Inflammatory macrophage (primary cell): ENCODE data around the gene TENT4B.
"Not testable (repeated sequence)": the region's sequence is repeated elsewhere in the genome, so short reads cannot be mapped to it uniquely, and the experiment has no call there.

ENCODE experiments used
- DNase-seq, 2 donors: peaks; one replicate each; pipeline ENCODE4 v3.0.0-alpha.2; 2020 to 2022
- total RNA-seq, 18 experiments: gene quantifications; one replicate each; lab custom pipeline; 2026; ENCODE audit warnings: mixed read lengths in 6 of 18, inconsistent platforms in 2 of 18; lab: John Stamatoyannopoulos, UW

The TENT4B gene
- total RNA-seq, result 21.4 to 50.3 (median 34.9) reads per million in 18 experiments

DNA sequence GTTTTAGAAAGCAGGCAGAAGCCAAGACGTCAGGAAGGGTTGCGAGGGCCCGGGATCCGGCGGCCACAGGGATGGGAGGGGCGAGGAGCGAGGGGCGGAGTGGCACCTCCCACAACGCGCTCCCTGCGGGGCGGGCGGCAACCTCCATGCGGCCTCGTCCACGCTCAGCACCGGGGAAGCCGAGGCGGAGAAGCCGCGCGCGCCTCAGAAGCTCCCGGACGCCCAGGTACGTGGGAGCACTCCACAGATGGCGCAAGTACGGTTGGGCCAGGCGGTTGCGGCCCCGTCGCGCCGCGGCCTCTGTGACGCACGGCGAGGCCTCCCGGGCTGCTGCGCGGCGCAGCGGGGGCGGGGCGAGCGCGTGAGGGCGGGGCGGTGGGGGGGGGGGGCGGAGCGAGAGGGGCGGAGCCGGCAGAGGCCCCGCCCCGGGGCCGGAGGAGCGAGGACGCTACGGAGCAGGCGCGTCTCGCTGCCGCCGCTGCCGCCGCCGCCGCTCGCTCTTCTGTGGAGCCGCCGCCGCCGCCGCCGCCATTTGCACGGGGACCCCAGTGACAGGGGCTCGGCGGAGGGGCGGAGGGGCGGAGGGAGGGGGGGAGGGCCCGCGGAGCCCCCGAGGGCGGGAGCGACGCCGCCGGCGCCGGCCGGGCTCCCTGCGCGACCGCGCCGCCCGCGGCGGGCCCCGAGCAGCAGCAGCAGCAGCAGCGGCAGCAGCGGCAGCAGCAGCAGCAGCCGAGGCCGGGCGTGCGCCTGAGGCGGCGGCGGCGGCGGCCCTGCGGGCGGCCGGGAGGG lies at the start of gene TENT4B:
Gene TENT4B (plus strand): TSS at position 500 of the 789 bp plus-strand sequence. CDS start 316 bp downstream, outside the sequence.
- peak; percentile 79 to 89 for DNase-seq

DNA sequence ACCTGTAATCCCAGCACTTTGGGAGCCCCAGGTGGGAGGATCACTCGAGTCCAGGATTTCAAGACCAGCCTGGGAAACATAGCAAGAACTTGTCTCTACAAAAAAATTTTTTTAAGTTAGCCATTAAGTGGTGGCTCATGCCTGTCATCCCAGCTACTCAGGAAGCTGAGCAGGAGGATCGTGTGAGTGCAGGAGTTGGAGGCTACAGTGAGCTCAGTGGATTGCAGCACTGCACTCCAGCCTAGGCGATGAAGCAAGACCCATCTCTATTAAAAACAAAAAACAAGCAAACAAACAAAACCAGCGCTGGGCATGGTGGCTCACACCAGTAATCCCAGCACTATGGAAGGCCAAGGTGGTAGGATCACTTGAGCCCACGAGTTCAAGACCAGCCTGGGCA lies 49.3 kb upstream of the TENT4B start:
- DNase-seq, result peak; percentile 53 to 83

DNA sequence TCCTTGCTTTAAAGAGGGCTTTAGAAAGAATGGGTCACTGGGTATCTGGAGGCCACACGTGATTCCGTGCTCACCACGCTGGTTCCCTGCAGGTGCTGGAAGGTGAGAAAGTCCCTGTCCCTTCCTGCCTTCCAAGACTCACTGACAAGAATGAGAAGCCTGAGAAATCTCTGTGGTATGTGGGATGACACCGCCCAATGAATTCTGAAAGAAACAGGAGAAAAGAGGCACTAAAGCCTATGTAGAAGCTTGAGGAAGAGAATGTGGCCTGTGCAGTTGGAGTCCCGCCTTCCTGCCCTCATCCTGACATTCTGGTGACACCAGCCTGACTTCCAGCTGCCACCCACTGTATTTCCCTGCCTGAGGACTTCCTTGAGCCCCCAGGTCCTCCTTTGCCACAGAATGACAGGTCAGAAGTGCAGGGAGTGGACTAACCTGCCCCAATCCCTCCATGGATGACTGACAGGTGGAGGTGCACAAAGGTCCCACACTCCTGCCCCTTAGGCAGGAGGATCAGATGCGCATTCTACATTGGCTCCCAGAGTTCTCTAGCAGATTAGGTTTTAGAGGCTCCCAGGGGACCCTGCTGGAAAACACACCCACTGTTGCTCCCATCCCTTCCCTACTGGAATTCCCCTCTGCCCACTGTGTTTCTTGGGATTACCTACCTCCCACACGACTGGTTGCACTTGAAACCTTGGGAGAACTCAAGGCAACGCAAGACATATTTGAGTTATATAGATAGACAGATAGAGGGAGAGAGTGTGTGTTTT lies 38.6 kb upstream of the TENT4B start:
- peak in 1 of 2 donors; percentile 23 for DNase-seq

DNA sequence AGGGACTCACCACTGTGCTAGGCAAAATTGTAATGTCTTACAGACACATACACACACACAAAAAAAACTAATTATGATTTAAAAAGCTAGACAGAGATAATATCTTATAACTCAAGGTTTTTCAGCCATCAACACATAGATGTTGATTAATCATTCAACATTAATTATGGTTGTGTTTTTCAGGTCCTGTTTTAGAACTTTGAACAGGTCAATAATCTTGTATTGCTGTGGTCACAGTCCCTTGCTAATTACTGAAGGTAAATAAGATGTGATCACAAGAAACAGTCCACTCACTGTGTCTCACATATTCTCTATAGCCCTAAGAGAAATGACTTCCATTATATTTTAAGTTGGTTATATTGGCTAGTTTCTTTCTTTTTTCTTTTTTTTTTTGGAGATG lies 32.4 kb upstream of the TENT4B start:
- no peak for DNase-seq

DNA sequence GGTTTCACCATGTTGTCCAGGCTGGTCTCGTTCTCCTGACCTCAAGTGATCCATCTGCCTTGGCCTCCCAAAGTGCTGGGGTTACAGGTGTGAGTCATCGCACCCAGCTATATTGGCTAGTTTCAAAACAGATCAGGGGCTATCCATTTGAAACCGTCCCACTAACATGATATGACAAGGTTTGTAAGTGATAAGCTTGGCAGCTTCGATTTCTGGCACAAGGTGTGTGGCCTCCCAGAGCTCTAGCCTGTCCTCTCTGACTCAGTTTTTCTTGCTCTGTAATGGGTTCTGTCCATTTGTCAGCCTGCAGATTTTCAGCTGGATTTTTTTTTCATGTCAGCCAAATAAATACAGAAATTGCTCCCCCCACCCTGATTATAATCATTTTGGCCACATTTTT lies 31.8 kb upstream of the TENT4B start:
- no peak for DNase-seq

DNA sequence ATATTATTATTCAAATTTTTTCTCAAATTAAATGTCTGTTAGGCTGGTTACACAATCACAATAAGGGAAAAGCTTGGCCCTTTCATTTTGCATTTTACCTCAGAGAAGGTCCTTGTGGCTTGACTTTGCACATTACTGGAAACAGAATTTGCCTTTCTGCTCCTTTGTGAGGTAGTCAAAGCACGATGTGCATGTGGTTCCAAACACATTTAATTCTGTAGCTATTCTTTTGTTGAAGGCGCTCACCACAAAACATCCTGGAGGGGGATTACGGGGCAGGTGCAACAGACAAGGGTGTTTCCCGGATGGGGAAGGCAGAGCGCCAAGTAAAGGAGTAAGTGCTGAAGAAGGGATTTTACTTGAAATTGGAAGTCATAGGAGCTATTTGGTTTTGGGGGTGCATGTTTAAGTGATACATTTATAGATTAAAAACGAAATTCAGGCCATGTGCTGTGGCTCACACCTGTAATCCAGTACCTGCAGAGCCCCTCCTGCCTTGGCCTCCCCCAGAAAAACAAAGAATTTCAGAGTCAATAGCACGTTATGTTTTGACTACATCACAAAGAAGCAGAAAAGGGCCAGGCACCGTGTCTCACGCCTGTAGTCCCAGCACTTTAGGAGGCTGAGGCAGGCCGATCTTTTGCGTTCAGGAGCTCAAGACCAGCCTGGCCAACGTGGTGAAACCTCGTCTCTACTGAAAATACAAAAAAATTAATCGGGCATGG lies 31.2 kb upstream of the TENT4B start:
- no peak for DNase-seq

DNA sequence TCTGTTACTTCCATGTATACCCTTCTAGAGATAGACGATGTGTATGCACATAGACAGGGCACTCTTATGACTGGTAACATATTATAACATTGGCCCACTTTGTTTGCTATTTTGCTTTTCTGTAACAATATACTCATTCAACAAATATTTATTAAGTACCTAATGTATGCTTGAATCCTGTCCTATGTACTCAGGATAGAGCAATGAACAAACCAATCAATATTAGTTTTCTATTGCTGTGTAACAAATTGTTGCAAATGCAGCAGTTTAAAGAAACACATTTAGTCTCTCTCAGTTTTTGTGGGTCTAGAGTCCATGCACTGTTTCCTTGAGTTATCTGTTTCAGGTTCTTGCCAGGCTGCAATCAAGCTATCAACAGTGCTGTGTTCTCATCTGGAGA lies 29.7 kb upstream of the TENT4B start:
- no peak for DNase-seq

DNA sequence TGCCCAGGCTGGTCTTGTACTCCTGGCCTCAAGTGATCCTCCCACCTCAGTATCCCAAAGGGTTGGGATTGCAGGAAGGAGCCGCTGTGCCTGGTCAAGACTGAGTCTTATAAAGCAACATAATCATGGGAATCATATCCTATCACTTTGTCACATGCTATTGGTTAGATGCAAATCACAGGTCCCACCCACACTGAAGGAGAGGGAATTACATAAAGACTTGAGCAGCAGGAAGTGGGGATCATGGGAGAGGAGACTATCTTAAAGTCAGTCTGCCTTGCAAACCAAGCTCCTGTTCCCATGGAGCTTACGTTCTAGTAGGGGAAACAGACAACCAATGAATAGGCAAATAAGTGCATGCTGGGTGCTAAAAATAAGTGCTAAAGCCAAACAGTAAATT lies 28.3 kb upstream of the TENT4B start:
- DNase-seq, result peak; percentile 26 to 57

DNA sequence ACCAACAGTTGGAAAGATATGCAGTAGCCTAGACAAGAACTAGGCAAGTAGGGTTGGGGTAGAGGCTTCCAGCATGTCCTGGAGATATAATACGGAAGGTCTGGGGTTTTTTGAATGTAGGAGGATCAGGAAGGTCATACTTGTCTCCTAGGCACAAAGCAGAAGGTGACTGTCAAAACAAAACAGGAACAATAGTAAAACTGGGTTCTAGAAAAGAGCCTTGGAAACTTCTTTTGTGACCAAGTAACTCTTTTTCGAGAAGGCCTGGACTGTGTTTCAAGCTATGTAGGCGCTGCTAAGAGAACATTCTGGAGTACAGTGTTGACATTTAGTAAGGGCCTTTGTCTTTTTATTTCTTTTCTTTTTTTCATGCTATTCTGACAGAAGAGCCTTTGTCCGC lies 26.9 kb upstream of the TENT4B start:
- DNase-seq, result peak; percentile 24 to 29

DNA sequence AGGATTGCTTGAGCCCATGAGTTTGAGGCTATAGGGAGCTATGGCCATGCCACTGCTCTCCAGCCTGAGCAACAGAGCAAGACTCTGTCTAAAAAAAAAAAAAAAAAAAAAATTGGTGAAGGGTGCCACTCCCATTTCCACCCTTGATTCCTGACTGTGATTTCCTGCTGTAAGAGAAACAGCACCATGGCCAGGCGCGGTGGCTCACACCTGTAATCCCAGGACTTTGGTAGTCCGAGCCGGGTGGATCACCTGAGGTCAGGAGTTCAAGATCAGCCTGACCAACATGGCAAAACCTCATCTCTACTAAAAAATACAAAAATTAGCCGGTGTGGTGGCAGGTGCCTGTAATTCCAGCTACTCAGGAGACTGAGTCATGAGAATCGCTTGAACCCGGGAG lies 20.5 kb upstream of the TENT4B start:
- not testable (repeated sequence) for DNase-seq

DNA sequence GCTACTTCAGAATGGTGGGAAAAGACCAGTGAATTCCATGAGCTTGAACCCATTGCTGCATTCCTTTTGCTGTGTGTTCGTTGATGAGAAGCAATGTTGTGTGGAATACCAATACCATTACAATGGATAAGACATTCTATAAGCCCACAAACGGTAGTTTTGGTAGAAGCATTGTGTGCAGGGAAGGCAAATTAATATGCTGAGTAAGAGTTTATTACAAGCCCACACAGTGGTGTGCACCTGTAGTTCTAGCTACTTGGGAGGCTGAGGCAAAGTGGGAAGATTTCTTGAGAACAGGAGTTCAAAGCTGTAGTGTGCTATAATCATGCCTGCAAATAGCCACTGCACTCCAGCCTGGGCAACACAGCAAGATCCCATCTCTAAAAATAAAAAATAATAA lies 19.9 kb upstream of the TENT4B start:
- no peak for DNase-seq

DNA sequence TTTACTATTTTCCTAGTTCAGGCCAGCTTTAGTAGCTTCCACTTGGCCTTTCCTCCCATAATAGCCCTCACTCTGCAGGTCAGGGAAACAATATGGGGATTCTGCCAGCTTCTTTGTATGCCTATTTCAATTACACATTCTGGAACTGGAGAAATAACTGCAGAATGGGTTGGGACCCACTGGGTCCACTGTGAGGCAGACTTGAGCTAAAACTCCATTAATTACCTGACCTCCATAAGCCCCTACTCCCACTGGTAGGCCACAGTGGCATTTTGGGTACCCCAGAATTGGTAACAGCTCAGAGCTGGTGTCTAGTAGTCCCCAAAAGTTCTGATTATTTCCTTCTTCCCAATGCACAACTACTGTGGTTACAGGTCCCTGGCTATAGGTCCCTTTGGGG lies 16.7 kb upstream of the TENT4B start:
- no peak for DNase-seq

DNA sequence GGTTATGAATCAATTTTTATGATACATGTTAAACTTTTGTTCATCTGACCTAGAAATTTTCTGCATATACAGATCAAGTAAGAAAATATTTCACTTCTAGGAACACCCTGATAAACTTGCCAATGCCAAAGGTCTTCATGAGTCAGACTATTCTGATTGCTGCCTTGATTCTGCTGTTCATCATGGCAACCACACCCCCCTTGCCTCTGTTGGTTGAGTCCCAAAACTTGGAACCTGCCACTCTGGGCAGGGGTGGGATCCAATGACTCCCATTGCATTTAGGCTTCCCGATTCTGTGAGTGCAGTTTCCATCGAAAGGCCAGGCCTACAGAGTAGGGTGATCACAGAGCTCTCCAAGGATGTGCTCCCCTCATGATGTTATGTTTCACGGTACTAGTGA lies 15.8 kb upstream of the TENT4B start:
- DNase-seq, result no peak

DNA sequence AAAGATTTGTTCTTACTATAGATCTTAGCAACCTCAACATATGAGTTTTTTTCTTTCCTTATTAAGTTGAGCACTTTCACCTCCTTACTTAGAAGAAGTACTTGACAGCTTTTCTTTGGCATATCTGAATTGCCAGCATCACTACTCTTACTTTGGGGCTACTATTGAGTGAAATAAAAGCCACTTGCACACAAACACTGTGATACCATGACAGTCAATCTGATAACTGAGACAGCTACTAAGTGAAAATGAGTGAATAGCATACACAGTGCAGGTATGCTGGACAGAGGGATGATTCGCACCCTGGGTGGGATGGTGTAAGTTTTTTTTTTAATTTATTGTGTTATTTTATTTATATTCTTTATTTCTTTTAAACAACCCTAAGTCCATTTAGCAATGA lies 13.5 kb upstream of the TENT4B start:
- DNase-seq, result no peak

DNA sequence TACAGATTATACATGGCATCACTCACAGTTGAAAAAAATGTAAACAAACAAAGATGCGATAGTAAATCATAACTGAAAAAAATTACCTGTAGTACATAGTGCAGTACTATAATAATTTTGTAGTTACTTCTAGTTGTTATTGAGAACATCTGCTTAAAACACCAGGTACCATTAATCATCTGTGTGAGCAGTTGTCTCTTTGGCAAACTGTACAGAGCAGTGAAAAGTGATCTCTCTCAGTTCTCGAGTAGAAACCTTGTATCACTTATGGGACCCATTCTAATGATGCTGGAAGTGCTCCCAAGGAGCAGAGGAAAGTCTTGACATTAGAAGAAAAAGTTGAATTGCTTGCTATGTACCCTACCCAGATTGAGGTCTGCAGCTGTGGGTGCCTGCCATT lies 8.9 kb upstream of the TENT4B start:
- DNase-seq, result no peak

DNA sequence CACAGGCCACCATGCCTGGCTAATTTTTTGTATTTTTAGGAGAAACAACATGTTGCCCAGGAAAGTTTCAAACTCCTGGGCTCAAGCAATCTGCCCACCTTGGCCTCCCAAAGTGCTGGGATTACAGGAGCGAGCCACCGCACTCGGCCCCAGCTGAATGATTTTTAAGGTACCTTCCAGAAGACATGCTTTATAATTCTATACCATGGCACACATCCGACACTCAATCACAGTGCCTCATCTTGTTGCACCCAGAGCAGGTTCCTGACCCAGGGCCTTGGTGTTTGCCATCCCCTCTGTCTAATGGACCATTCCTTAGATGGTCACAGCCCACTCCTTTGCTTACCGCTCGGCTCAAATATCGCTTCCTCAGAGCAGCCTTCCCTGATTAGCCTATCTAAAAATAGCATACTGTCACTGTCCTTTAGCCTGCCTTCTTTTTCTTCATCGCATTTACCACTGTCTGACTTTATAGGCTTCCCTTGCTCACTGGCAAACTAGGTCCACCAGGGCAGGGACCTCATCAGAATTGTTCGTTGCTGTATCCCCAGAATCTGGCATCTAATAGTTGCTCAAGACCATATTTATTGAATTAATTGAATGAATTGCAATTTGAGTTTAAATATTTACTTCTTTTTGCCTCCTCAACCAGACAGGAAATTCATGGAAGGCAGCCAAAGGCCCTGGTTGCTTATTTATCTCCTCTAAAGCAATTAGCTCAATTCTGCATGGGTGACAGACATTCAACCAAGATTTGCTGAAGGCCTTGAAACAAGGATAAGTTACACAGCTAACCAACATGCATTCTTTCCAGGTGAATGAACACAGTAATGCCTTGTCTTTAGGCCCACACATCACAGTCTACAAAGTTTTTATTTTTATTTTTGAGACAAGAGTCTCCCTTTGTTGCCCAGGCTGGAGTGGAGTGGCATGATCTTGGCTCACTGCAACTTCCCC lies 6.3 kb upstream of the TENT4B start:
- DNase-seq, result no peak

DNA sequence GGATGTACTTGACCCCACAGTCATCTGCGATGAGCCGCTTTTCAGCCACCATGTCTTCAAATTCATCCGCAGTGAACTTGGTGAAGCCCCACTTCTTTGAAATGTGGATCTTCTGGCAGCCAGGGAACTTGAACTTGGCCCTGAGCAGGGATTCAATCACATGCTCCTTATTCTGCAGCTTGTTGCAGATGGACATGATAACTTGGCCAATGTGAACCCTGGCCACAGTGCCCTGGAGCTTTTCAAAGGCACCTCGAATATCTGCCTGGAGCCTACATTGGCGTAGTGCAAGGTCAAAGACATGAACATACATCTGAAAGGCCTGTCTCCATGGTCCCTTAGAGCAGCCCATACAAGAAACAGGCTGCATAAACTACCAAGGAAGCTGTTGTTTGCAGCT lies 1.8 kb upstream of the TENT4B start:
- DNase-seq, result no peak

DNA sequence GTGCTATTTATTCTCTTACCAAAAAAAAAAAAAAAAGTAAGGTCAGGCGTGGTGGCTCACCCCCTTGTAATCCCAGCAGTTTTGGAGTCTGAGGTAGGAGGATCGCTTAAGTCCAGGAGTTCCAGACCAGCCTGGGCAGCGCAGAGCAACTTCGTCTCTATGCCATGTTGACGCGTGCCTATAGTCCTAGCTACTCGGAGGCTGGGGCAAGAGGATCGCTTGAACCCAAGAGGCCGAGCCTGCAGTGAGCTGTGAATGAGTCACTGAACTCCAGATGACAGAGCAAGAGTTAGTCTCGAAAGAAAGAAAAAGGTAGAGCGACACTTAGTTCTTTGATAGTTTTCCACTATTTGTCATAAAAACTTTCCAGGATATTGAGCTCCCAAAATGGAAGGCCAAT lies 1.4 kb upstream of the TENT4B start:
- no peak for DNase-seq

DNA sequence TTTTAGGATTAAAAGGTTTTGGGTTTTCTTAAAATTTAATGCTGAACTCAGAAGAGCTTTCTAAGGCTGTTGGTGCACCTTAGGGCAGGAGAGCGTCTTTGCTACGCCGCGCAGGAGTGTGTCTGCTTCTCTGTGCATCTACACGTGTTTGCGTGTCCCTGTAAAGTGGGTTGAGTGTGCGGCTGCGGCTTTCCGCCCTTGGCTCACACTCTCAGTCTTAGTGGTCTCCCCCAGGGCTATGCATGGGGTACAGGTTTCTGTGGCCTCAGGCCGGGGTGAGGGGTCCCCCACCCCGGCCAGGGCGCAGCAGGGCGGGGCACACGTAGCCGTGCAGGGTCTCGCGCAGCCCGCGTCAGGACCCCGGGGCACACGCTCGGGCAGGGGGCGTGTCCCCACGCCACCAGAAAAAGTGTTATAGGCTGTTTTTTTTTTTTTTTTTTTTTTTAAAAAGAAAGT lies 727 bp upstream of the TENT4B start:
- DNase-seq, result peak in 1 of 2 donors; percentile 26

DNA sequence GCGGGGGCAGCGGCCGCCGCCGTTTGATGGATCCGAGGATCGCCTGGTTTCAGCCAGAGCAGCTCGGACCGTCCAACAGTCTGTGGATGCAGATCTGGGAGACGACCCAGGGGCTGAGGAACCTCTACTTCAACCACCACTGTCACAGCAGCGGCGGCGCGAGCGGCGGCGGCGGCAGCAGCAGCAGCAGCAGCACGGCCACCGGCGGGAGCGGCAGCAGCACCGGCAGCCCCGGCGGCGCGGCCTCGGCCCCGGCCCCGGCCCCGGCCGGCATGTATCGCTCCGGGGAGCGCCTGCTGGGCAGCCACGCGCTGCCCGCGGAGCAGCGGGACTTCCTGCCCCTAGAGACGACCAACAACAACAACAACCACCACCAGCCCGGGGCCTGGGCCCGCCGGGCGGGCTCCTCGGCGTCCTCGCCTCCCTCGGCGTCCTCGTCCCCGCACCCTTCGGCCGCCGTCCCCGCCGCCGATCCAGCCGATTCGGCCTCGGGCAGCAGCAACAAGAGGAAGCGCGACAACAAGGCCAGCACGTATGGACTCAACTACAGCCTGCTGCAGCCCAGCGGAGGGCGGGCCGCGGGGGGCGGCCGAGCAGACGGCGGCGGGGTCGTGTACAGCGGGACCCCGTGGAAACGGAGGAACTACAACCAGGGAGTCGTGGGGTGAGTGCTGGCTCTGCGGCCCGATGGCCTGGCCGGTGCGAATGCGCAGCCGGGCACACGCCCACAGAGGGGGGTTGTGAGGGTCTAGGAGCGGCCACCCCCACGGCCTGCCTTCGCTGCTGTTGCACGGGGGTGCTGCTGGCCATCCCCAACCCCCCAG lies 702 bp downstream of the TENT4B start:
- peak; percentile 27 to 44 for DNase-seq

DNA sequence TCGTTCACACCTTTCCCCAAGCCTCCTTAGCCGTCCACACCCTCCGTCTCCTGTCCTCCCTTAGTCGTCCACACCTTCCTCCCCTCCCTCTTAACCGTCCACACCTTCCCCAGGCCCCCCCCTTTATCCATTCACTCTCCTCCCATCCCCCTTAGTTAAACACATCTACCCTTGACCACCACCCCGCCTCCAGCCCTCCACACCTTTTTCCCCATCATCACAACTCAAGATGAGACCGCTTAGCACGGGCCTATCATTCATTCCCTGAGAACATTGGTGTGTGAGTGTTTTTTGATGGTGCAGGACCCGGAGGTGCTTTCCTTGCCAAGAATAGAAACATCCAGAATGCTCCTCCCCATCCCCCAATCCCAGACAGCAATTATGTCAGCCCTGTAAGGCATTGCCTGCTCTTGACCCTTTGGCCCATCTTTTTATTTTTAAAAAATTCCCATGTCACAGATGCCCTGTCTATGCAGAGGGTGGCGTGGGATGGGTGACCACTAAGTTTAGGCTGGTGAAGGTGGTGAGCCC lies 1.4 kb downstream of the TENT4B start:
- DNase-seq, result no peak
